HAP-1 (cell line): ENCODE data around the gene RASD2.
A peak's percentile ranks its signal among the peaks of the same experiment; 100 is the strongest.

Source experiments
- DNase-seq, 2 experiments: peaks; one replicate each; pipeline ENCODE4 v3.0.0-alpha.2; 2016 to 2020; ENCODE audit warnings: low spot score in 2 of 2
- H3K27me3 ChIP-seq: fragments of 250-450 bp; sonication (Bioruptor Pico); 2 replicates; pipeline ENCODE4 v1.5.1; 2020; ENCODE audit warnings: low read depth, mild to moderate bottlenecking, moderate library complexity
- H3K36me3 ChIP-seq: fragments of 250-450 bp; sonication (Bioruptor Pico); replicated peaks from 2 replicates; pipeline ENCODE4 v1.5.1; 2020; ENCODE audit warnings: mild to moderate bottlenecking
- H3K4me1 ChIP-seq: fragments of 250-450 bp; sonication (Bioruptor Pico); 2 replicates; pipeline ENCODE4 v1.5.1; 2020; ENCODE audit warnings: mild to moderate bottlenecking
- H3K4me3 ChIP-seq: fragments of 250-450 bp; sonication (Bioruptor Pico); 2 replicates; pipeline ENCODE4 v1.5.1; 2020; ENCODE audit warnings: mild to moderate bottlenecking, moderate library complexity
- H3K9me3 ChIP-seq: fragments of 250-450 bp; sonication (Bioruptor Pico); 2 replicates; pipeline ENCODE4 v1.5.1; 2020; ENCODE audit warnings: mild to moderate bottlenecking, moderate library complexity
- in situ Hi-C: fragments of 300-500 bp; cut with MboI; formaldehyde crosslinking; loops from 3 replicates; pipeline ENCODE4 v1.14.3; 2020; ENCODE audit warnings: low sequenced_read_pairs, inconsistent platforms, mixed read lengths

The RASD2 gene

GRCh38 chr22:35524966-35525686, 15.5 kb upstream of the RASD2 start:
- in situ Hi-C loops = no loop called here
- H3K9me3 ChIP-seq = no peaks in the 10 kb centered on the region
- DNase-seq = no peak
- peaks cover 8% of the 10 kb centered on the region; the same call in 1 of the 2 replicates for H3K27me3 ChIP-seq
- H3K36me3 ChIP-seq = no peaks in the 10 kb centered on the region
- H3K4me1 ChIP-seq = peaks cover 8% of the 10 kb centered on the region
- H3K4me3 ChIP-seq = no peak overlapping the region

- no peaks in the 10 kb centered on the region for H3K9me3 ChIP-seq
- no peak for DNase-seq
- in situ Hi-C loops = no loop called here
- no peak overlapping the region for H3K4me3 ChIP-seq
- peaks cover 8% of the 10 kb centered on the region for H3K4me1 ChIP-seq
- peaks cover 8% of the 10 kb centered on the region; the same call in 1 of the 2 replicates for H3K27me3 ChIP-seq
- H3K36me3 ChIP-seq = no peaks in the 10 kb centered on the region
Measured at GRCh38 chr22:35525687-35526332, 14.8 kb upstream of the RASD2 start.

DNA sequence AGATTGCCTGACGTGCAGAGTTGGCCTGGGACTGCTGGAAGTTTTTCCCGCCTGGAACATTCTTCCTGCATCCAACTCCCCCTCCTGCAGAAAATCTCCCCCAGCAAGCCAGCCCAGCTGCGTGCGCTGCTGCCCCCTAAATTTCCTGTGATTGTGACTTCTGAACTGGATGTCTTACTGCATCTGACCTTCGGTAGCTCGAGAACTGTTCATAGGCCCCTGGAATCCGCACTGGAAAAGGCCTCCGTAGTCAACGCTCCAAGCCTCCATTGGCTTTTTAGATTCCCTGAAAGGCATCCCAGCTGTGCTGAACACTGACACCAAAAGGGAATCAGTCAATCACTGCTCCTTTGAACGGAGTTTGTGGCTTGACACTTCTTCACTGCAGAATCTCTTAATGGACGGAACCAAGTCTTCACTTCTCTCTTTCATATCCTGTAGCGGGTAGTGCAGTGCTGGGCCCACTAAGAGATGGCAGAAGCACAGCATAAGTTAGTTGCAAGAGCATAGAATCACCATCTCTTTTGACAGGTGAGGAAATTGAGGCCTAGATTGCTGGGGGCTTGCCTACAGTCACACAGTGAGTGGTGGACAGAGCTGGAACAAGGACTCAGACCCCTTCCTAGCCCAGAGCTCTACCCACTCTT, 14.2 kb upstream of the RASD2 start:
- no peak for DNase-seq
- Histone ChIP-seq H3K9me3 (no peaks in the 10 kb centered on the region), H3K4me3 (no peak overlapping the region), H3K4me1 (peaks cover 8% of the 10 kb centered on the region), H3K27me3 (peaks cover 8% of the 10 kb centered on the region; the same call in 1 of the 2 replicates), H3K36me3 (no peaks in the 10 kb centered on the region)
- in situ Hi-C loops = no loop called here

GRCh38 chr22:35528927-35529326, 11.7 kb upstream of the RASD2 start:
- Histone ChIP-seq H3K4me3 (no peak overlapping the region), H3K4me1 (peaks cover under 1% of the 10 kb centered on the region), H3K36me3 (no peaks in the 10 kb centered on the region), H3K27me3 (no peaks in the 10 kb centered on the region), H3K9me3 (no peaks in the 10 kb centered on the region)
- in situ Hi-C loops = no loop called here
- DNase-seq = no peak

GRCh38 chr22:35530700-35531099, 9.9 kb upstream of the RASD2 start:
- no peaks in the 10 kb centered on the region for H3K9me3 ChIP-seq
- DNase-seq = no peak
- no peaks in the 10 kb centered on the region for H3K27me3 ChIP-seq
- no peak overlapping the region for H3K4me3 ChIP-seq
- H3K4me1 ChIP-seq = no peaks in the 10 kb centered on the region
- no peaks in the 10 kb centered on the region for H3K36me3 ChIP-seq
- in situ Hi-C loops = no loop called here

GRCh38 chr22:35531202-35531601, 9.4 kb upstream of the RASD2 start:
- H3K36me3 ChIP-seq = no peaks in the 10 kb centered on the region
- no peaks in the 10 kb centered on the region for H3K27me3 ChIP-seq
- no peaks in the 10 kb centered on the region for H3K4me1 ChIP-seq
- no peak overlapping the region for H3K4me3 ChIP-seq
- DNase-seq = no peak
- in situ Hi-C loops = no loop called here
- no peaks in the 10 kb centered on the region for H3K9me3 ChIP-seq

DNA sequence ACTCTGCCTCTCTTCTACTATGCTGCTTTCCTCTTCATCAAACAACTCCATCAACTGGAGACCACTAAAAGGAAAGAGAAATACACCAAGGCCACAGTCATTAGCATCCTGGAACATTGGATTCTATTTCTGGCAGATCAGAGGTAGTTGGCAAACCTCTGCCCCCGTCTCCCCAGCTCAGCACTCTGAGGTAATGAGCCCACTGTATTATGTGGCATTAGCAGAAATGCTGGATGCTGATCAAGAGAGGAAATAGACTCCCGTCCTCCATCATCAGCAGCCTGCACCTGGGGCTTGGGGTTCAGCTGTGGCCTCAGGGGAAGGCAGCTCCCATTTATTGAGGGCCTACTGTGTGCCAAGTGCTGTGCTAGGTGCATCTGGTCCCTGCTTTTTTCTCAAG, 9.0 kb upstream of the RASD2 start:
- H3K4me3 ChIP-seq = no peak overlapping the region
- no peaks in the 10 kb centered on the region for H3K9me3 ChIP-seq
- H3K36me3 ChIP-seq = no peaks in the 10 kb centered on the region
- in situ Hi-C loops = no loop called here
- no peak for DNase-seq
- no peaks in the 10 kb centered on the region for H3K4me1 ChIP-seq
- no peaks in the 10 kb centered on the region for H3K27me3 ChIP-seq

GRCh38 chr22:35533365-35534029, 7.1 kb upstream of the RASD2 start:
- H3K27me3 ChIP-seq = no peaks in the 10 kb centered on the region
- no peak overlapping the region for H3K4me3 ChIP-seq
- DNase-seq = no peak
- no peaks in the 10 kb centered on the region for H3K36me3 ChIP-seq
- in situ Hi-C loops = no loop called here
- no peaks in the 10 kb centered on the region for H3K9me3 ChIP-seq
- H3K4me1 ChIP-seq = no peaks in the 10 kb centered on the region

DNA sequence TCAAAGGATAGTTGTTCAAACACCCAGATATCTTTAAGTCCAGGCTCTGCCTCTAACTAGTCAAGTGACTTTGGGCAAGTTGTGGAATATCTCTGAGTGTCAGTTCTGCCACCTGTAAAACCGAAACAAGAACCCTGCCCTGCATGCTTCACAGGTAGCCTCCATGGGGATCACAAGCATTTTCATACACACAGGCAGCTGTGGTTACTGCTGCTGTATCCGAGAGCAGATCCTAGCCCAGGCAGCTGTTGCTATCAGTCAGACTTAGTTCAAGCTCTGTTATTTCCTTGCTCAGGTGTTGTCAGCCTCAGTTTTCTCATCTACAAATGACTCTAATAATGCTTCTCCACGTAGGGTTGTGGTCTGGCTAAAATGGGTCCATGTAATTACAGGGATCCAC, 6.5 kb upstream of the RASD2 start:
- in situ Hi-C loops = no loop called here
- Histone ChIP-seq H3K27me3 (no peaks in the 10 kb centered on the region), H3K9me3 (no peaks in the 10 kb centered on the region), H3K4me3 (no peak overlapping the region), H3K36me3 (no peaks in the 10 kb centered on the region), H3K4me1 (no peaks in the 10 kb centered on the region)
- no peak for DNase-seq

DNA sequence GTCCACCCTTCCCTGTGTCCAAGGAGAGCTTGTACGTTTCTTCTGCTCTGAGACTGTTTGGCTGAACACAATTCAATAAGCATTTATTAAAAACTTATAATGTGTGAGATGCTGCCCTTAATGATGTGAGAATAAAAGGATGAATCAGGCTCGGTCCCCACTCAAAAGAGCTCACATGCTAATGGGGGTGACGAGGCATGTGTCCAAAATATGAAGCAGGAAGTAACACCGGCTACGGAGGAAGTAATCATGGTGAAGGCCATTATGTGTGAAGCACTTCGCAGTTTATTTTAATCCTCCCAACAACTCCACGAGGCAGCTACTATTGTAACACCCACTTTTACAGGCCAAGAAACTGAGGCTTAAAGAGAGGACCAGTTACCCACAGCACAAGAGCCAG, 3.4 kb upstream of the RASD2 start:
- DNase-seq = no peak
- peaks cover 18% of the 10 kb centered on the region for H3K27me3 ChIP-seq
- H3K9me3 ChIP-seq = no peaks in the 10 kb centered on the region
- H3K36me3 ChIP-seq = no peaks in the 10 kb centered on the region
- no peak overlapping the region for H3K4me3 ChIP-seq
- H3K4me1 ChIP-seq = no peaks in the 10 kb centered on the region; the same call in 1 of the 2 replicates
- in situ Hi-C loops = no loop called here

DNA sequence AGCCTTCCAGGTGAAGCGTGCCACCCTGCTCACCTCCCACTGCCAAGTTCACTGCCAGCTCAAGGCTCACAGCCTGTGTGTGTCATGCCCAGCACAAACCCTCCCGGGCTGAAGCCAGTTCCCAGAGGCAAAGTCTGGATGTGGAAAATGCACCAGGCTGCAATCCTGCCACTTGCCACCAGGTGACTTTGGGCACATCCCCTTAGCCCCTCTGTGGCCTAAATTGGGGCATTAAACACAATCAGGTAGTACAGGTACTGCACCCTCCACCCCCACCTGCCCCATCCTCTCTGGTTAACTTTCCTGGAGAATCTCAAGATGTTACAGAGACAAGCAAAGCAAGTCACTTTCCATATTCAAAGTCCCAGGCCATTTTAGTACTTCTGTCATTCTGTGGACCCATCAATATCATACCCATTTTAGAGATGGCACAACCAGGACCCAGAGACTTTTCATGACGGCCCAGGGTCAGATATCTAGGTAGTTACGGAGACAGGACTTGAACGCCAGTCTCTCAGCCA, 1.8 kb upstream of the RASD2 start:
- Histone ChIP-seq H3K9me3 (no peaks in the 10 kb centered on the region), H3K4me3 (no peak overlapping the region), H3K4me1 (no peaks in the 10 kb centered on the region; the same call in 1 of the 2 replicates), H3K27me3 (peaks cover 26% of the 10 kb centered on the region), H3K36me3 (no peaks in the 10 kb centered on the region)
- DNase-seq = peak in 1 of 2 experiments; percentile 71
- in situ Hi-C loops = no loop called here

GRCh38 chr22:35539487-35539886, 1.1 kb upstream of the RASD2 start:
- no peak for DNase-seq
- H3K36me3 ChIP-seq = no peaks in the 10 kb centered on the region
- no peaks in the 10 kb centered on the region for H3K9me3 ChIP-seq
- in situ Hi-C loops = no loop called here
- H3K4me3 ChIP-seq = no peak overlapping the region
- H3K27me3 ChIP-seq = peaks cover 29% of the 10 kb centered on the region
- no peaks in the 10 kb centered on the region; the same call in 1 of the 2 replicates for H3K4me1 ChIP-seq

- no peaks in the 10 kb centered on the region; the same call in 1 of the 2 replicates for H3K4me1 ChIP-seq
- in situ Hi-C loops = no loop called here
- DNase-seq = peak; percentile 13 to 79
- no peaks in the 10 kb centered on the region for H3K36me3 ChIP-seq
- H3K9me3 ChIP-seq = no peaks in the 10 kb centered on the region
- peaks cover 29% of the 10 kb centered on the region for H3K27me3 ChIP-seq
- peak overlapping the region; percentile 36 for H3K4me3 ChIP-seq
Measured at GRCh38 chr22:35539910-35540594, 579 bp upstream of the RASD2 start.
